GM21515 (cell line): ENCODE data around the gene RAB4B.
A peak's percentile ranks its signal among the peaks of the same experiment; 100 is the strongest.
"Not testable (repeated sequence)": the region's sequence is repeated elsewhere in the genome, so short reads cannot be mapped to it uniquely, and the experiment has no call there.

Experiments
- ATAC-seq: cut with Tn5 transposase; IDR thresholded peaks from one replicate; pipeline ENCODE4 v1.9.1; 2021; ENCODE audit not compliant: unreplicated experiment

RAB4B gene

GRCh38 chr19:40803170-40803856 lies 25.3 kb downstream of the RAB4B start:
- no peak for ATAC-seq

- ATAC-seq = no peak
These were observed 26.1 kb downstream of the RAB4B start for GRCh38 chr19:40803857-40804782.

GRCh38 chr19:40804783-40805242 lies 26.8 kb downstream of the RAB4B start:
- no peak for ATAC-seq

- ATAC-seq = no peak
These were observed 27.3 kb downstream of the RAB4B start for GRCh38 chr19:40805258-40805868.

- ATAC-seq = no peak
These were observed 28.5 kb downstream of the RAB4B start for GRCh38 chr19:40806423-40807146.

GRCh38 chr19:40807147-40808020 lies 29.3 kb downstream of the RAB4B start:
- ATAC-seq = no peak

- ATAC-seq = no peak
These were observed 29.9 kb downstream of the RAB4B start for GRCh38 chr19:40808021-40808325.

- no peak for ATAC-seq
These were observed 30.4 kb downstream of the RAB4B start for GRCh38 chr19:40808497-40808896.

- ATAC-seq = no peak
These were observed 31.5 kb downstream of the RAB4B start for GRCh38 chr19:40809358-40810086.

GRCh38 chr19:40810160-40810559 lies 32.1 kb downstream of the RAB4B start:
- ATAC-seq = no peak

GRCh38 chr19:40810649-40811408 lies 32.8 kb downstream of the RAB4B start:
- not testable (repeated sequence) for ATAC-seq

- no peak for ATAC-seq
These were observed 33.7 kb downstream of the RAB4B start for GRCh38 chr19:40811478-40812341.

- not testable (repeated sequence) for ATAC-seq
These were observed 34.5 kb downstream of the RAB4B start for GRCh38 chr19:40812571-40812970.

GRCh38 chr19:40813182-40813581 lies 35.1 kb downstream of the RAB4B start:
- no peak for ATAC-seq

GRCh38 chr19:40815223-40815622 lies 37.2 kb downstream of the RAB4B start:
- no peak for ATAC-seq

GRCh38 chr19:40818480-40819399 lies 40.7 kb downstream of the RAB4B start:
- peak; percentile 64 for ATAC-seq
